ENCODE results near the gene RGL1.

DNA sequence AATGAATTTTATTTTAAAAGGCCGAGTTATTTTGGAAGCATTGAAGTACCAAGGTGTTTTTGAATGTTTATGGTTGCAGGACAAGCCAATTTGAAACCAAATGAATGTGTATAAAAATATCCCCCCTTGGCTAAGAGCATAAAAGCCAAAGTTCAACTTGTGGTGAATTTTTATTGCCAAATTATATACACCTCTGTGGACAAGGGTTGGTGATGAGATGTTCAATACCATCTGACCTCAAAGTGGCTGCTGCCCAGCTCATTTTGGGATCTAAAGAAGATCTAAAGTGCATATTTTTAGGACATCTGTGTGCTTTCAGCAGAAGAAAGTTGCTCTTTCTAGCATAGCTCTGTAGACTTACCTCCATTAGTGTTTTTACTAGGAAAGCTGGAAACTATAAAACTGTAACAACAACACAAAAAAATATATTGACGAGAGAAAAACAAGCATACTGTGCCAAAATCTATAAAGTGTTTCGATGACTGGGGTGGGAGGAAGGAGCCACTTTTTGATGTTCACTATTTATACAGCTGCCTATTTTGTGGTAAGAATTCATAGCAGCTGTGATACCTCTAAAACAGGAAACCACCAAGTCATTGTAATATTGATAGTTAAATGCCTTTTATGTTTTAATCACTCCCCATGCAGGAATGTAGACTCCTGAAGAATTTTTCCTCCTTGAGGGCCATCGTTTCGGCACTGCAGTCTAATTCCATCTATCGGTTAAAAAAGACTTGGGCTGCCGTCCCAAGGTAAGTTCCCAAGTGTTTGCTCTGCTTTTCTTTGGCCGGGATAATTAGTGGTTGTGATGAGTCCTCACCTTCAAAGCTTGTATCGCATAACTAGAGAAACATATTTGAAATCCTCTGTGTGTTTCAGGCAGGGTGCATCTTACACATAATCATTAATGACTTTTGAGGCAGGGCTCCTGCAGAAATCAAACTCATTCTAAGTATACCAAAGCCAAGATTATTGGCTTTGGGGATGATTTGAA is 83.2 kb downstream of the RGL1 start:
- TF ChIP-seq POLR2A (IDR thresholded peaks at IDR 0.05) = no peak
- TF ChIP-seq, protein P1, sequence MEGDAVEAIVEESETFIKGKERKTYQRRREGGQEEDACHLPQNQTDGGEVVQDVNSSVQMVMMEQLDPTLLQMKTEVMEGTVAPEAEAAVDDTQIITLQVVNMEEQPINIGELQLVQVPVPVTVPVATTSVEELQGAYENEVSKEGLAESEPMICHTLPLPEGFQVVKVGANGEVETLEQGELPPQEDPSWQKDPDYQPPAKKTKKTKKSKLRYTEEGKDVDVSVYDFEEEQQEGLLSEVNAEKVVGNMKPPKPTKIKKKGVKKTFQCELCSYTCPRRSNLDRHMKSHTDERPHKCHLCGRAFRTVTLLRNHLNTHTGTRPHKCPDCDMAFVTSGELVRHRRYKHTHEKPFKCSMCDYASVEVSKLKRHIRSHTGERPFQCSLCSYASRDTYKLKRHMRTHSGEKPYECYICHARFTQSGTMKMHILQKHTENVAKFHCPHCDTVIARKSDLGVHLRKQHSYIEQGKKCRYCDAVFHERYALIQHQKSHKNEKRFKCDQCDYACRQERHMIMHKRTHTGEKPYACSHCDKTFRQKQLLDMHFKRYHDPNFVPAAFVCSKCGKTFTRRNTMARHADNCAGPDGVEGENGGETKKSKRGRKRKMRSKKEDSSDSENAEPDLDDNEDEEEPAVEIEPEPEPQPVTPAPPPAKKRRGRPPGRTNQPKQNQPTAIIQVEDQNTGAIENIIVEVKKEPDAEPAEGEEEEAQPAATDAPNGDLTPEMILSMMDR (IDR thresholded peaks at IDR 0.05) = no peak
